IPS-18c (cell line): Measurements from ENCODE around the gene PGAM5.

Experiments used
- H3K4me3 ChIP-seq: 2 replicates; pipeline ENCODE4 v1.7.0; 2013; ENCODE audit warnings: low read depth, mild to moderate bottlenecking, low read length, moderate library complexity; ENCODE audit not compliant: insufficient read depth
- H3K9me3 ChIP-seq: one replicate; pipeline ENCODE4 v1.6.1; 2013; ENCODE audit warnings: mild to moderate bottlenecking, low read length, moderate library complexity; ENCODE audit not compliant: control insufficient read depth, insufficient read depth

PGAM5 gene

GRCh38 chr12:132715874-132716273 lies 5.2 kb downstream of the PGAM5 start:
- Histone ChIP-seq H3K9me3 (no peaks in the 10 kb centered on the region), H3K4me3 (no peak overlapping the region)

- Histone ChIP-seq H3K9me3 (no peaks in the 10 kb centered on the region), H3K4me3 (no peak overlapping the region)
Measured at GRCh38 chr12:132716356-132716755, 5.7 kb downstream of the PGAM5 start.

DNA sequence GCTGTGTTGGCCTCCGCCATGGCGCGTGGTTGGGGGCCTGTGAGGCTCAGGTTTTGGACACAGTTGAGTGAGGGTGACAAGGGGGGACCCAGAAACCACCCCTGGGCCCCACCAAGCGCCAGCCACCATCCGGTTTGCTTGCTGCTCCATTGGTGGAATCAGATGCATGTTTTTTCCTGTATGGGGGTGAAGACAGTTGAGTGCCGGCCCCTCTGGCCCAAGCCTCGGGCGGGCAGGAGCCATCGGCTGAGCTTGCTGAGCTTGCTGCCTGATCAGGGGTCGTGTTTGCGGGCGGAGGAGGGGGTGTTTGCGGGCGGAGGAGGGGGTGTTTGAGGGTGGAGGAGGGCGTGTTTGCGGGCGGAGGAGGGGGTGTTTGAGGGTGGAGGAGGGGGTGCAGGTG lies 6.4 kb downstream of the PGAM5 start:
- Histone ChIP-seq H3K4me3 (no peak overlapping the region), H3K9me3 (no peaks in the 10 kb centered on the region)

- Histone ChIP-seq H3K4me3 (no peak overlapping the region), H3K9me3 (no peaks in the 10 kb centered on the region)
Measured at GRCh38 chr12:132717531-132718387, 7.1 kb downstream of the PGAM5 start.

- no peaks in the 10 kb centered on the region for H3K9me3 ChIP-seq
Measured at GRCh38 chr12:132718644-132719043, 8.0 kb downstream of the PGAM5 start.

DNA sequence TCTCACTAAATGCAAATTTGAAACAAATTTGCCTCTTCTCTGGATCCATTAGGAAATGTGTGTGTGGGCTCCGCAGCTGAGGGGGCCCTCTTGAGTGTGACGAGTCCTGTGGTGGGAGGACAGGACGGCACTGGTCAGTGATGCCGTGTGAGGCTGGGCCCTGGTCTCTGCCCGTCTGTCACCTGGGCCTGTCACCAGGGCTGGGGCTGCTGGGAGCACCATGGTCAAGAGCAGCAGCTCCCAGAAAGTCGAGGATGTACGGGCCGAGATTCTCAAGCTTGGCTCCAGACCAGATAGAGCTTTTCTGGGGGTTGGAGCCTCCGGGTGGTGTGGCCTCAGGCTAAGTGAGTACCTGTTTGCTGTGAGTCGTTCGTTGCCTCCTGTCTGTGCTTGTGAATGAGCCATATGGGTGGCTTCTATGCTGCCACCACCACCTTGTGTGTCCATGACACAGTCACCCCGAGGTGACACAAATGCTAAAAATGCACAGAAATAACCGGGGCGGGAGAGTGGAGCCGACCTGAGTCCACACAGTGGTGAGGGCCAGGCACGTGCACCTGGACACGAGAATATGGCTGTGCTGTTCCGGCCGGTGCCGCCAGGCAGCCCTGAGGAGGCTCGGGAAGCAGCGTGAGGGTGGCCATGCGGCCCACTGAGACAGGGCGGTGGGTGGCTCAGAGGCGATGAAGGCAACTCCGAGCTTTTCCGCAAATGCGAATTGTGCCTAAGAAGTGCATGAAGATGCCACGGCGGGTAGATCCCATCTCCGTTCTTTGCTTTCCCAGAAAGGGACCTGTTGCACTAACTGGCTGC lies 8.7 kb downstream of the PGAM5 start:
- Histone ChIP-seq H3K4me3 (no peak overlapping the region), H3K9me3 (no peaks in the 10 kb centered on the region)

More at GRCh38 chr12:132718644-132719043, 8.0 kb downstream of the PGAM5 start:
- no peak overlapping the region for H3K4me3 ChIP-seq

DNA sequence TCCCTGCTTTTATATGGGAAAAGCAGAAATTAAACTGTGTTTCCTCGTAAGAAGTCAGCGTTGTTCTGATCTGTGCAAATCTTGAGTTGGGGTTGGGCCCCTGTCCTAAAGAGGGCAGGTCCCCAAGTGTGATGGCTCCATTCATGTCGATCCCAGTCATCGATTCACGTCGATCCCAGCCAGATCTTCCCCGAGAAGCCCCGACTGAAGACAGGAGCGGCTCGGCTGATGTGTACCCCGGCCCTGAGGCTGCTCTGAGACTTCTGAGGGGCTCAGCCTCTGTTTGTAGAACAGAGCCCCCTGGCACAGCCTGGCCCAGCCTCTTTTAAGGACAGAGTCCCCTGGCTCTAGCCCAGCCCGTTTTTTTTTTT lies 9.3 kb downstream of the PGAM5 start:
- no peaks in the 10 kb centered on the region for H3K9me3 ChIP-seq
- H3K4me3 ChIP-seq, result no peak overlapping the region

DNA sequence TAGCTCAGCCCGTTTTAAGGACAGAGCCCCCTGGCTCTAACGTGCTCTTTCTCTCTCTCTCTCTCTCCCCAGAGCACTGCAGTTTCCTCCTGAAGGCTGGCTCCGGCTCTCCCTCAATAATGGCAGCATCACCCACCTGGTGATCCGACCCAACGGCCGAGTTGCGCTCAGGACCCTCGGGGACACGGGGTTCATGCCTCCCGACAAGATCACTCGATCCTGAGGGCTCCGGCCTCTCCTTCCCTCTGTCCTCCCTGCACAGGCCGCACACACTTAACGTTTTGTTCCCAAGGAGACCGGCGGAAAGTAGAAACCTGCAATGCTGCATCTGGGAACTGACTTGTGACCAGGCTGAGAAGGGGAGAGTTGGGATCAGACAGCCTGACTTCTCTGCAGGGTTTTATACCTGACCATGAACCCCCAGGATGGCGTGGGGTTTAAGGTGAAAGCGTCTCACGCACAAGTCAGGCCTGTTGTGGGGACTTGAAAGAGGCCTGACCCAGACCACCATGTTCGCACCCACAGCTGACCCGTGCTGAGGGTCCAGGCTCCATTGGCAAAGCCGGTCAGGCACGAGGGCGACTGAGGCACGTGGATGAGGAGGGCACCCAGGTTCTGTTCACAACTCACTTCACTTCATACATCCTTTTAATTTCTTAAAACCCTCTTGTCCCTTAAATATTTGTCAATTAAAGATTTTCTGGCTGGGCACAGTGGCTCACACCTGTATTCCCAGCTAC lies 10.1 kb downstream of the PGAM5 start:
- no peak overlapping the region for H3K4me3 ChIP-seq
- no peaks in the 10 kb centered on the region for H3K9me3 ChIP-seq

GRCh38 chr12:132723015-132723763 lies 12.5 kb downstream of the PGAM5 start:
- Histone ChIP-seq H3K4me3 (no peak overlapping the region), H3K9me3 (no peaks in the 10 kb centered on the region)

DNA sequence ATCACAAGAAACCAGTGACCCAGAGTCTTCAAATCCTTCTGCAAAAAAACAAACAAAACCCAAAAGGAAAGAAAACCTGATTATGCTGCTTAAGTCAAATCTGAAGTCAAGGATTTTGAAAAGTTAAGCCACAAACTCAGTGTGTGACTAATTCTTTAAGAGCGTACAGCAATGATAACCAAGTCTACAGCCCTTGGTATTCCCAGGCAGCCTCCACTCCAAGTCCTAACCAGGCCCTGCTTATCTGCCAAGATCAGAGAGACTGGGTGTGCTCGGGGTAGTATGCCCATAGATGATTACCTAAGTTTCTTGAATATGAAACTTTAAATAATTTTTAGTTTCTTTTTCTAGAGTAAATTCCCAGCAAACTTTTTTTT lies 13.1 kb downstream of the PGAM5 start:
- no peaks in the 10 kb centered on the region for H3K9me3 ChIP-seq
- no peak overlapping the region for H3K4me3 ChIP-seq

GRCh38 chr12:132724506-132725241 lies 14.0 kb downstream of the PGAM5 start:
- H3K4me3 ChIP-seq, result no peak overlapping the region

DNA sequence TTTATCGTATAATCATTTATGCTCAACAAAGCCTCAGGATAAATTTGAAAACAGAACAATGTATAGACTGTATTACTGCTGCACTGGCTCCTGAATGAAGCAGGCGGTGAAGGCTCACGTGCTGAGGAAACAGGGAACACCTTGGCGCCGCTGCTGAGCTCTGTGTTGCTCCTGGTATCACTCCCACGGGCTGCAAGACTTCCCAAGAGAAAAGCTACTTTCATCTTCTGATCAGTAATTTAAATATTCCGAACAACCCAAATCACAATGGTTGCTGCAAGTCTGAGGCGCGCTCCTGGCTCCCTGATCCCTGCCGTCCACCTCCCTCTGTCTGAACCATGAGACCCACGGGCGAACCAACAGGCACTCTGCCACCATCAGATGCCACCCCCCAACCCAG lies 15.7 kb downstream of the PGAM5 start:
- H3K4me3 ChIP-seq, result no peak overlapping the region
- peaks cover 4% of the 10 kb centered on the region for H3K9me3 ChIP-seq

More at GRCh38 chr12:132724506-132725241, 14.0 kb downstream of the PGAM5 start:
- no peaks in the 10 kb centered on the region for H3K9me3 ChIP-seq

GRCh38 chr12:132727091-132727794 lies 16.6 kb downstream of the PGAM5 start:
- peaks cover 6% of the 10 kb centered on the region for H3K9me3 ChIP-seq
- H3K4me3 ChIP-seq, result no peak overlapping the region

- H3K9me3 ChIP-seq, result peaks cover 6% of the 10 kb centered on the region
- no peak overlapping the region for H3K4me3 ChIP-seq
Measured at GRCh38 chr12:132728502-132728901, 17.9 kb downstream of the PGAM5 start.

GRCh38 chr12:132729541-132730320 lies 19.1 kb downstream of the PGAM5 start:
- no peak overlapping the region for H3K4me3 ChIP-seq
- H3K9me3 ChIP-seq, result peaks cover 6% of the 10 kb centered on the region
